GM18870 (cell line): Measurements from ENCODE around the gene CDKN2AIP.

ENCODE experiments used
- ATAC-seq: cut with Tn5 transposase; IDR thresholded peaks from one replicate; pipeline ENCODE4 v1.9.1; 2021; ENCODE audit warnings: moderate library complexity; ENCODE audit not compliant: unreplicated experiment

Gene CDKN2AIP, protein sequence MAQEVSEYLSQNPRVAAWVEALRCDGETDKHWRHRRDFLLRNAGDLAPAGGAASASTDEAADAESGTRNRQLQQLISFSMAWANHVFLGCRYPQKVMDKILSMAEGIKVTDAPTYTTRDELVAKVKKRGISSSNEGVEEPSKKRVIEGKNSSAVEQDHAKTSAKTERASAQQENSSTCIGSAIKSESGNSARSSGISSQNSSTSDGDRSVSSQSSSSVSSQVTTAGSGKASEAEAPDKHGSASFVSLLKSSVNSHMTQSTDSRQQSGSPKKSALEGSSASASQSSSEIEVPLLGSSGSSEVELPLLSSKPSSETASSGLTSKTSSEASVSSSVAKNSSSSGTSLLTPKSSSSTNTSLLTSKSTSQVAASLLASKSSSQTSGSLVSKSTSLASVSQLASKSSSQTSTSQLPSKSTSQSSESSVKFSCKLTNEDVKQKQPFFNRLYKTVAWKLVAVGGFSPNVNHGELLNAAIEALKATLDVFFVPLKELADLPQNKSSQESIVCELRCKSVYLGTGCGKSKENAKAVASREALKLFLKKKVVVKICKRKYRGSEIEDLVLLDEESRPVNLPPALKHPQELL

DNA sequence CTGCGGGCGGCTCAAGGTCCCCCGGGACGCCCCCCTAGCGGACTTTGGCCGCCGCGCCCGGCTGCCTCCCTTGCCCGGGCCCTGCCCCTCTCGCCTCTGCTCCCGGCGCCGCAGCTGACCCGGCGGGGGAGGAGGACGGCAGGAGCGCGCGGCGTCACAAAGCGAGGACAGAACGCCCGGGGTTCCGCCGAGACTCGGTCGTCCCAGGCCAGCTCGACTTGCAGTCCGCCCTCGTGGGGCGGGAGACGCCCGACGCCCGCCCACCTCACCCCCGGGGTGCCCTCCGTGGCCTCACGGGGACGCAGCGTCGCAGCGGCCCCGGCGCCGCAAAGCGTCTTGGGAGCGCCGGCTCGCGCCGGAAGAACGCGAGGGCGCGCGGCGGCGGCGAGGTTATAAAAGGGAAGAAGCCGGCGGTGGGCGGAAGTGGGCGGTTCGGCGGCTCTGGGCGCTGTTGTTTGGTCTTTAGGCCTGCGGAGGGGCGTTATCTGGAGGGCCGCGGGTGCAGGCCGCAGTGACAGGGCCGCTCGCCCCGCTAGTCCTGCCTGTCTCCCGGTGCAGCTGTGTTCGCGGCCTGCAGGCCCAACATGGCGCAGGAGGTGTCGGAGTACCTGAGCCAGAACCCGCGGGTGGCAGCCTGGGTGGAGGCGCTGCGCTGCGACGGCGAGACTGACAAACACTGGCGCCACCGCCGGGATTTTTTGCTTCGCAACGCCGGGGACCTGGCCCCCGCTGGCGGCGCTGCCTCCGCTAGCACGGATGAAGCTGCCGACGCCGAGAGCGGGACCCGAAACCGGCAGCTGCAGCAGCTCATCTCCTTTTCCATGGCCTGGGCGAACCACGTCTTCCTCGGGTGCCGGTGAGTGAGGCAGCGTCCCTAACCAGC, at the start of gene CDKN2AIP:
Gene CDKN2AIP (plus strand): TSS at position 423 of the 883 bp plus-strand sequence. CDS start 162 bp downstream, at position 585.
- peak; percentile 82 for ATAC-seq

GRCh38 chr4:183395395-183395794, 49.0 kb upstream of the CDKN2AIP start:
- ATAC-seq, result no peak

DNA sequence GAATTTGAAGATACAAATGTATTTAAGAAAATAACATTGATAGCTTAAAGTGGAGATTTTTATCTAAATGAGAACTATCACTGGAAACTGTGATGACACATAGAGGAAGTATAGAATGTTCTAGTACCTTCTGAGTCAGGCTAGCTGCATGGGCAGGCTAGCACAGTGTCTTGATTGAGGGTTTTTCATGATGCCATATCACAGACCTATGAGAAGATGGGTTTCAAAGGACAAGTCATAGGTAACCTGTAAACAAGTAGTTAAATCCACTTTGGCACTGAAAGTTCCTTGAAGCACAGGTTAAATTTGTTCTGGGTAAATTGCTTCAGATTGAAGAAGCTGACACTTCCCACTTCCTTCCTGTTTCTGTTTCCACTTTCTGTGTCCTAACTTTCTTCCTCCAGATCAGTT, 48.2 kb upstream of the CDKN2AIP start:
- no peak for ATAC-seq

- no peak for ATAC-seq
Observed at GRCh38 chr4:183397741-183398297, 46.6 kb upstream of the CDKN2AIP start.

GRCh38 chr4:183398298-183399125, 45.9 kb upstream of the CDKN2AIP start:
- ATAC-seq, result peak; percentile 80

DNA sequence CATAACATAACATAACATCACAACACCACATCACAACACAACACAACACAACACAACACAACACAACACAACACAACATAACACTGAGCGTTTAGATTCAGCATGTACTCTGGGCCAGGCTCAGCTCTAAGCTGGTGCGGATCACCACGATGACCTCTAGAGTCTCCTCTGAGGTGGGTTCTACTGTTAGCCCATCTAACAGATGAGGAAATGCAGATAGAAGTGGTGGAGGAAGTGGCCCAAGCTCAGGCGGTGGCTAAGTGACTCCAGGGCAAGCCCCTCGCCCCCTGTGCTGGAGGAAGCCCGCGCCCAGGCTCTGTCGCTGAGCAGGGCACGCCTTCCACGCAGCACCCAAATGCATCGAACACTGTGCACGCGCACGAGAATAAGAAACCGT, 45.3 kb upstream of the CDKN2AIP start:
- ATAC-seq, result no peak

GRCh38 chr4:183399616-183400015, 44.8 kb upstream of the CDKN2AIP start:
- ATAC-seq, result no peak

DNA sequence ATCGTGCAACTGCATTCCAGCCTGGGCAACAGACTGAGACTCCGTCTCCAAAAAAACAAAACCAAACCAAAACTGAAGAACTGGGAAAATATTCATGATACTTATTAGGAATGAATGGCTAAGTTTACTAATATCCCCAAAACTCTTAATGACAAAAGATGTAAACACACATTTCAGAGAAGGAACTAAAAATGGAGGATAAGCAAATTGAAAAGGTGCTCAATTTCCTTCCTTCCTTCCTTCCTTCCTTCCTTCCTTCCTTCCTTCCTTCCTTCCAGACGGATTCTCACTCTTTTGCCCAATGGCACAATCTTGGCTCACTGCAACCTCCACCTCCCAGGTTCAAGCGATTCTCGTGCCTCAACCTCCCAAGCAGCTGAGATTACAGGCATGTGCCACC, 44.4 kb upstream of the CDKN2AIP start:
- no peak for ATAC-seq

DNA sequence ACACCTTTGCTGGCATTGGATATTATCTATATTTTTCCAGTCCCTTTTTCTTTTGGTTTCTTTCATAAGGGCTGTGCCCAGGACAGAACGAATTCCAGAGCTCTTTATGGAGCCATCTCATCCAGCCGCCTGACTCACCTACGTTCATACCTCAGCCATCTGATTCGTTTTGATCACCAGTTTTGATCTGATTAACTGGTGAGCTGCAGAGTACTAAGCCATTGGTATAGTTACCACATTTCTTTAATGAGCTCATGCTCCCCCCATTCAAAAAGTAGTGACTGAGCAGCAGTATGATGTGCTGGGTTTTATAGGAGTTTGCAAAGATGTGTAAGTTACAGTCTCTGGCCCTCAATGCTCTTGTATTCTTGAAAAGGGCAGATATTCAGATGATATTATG, 43.0 kb upstream of the CDKN2AIP start:
- ATAC-seq, result no peak

DNA sequence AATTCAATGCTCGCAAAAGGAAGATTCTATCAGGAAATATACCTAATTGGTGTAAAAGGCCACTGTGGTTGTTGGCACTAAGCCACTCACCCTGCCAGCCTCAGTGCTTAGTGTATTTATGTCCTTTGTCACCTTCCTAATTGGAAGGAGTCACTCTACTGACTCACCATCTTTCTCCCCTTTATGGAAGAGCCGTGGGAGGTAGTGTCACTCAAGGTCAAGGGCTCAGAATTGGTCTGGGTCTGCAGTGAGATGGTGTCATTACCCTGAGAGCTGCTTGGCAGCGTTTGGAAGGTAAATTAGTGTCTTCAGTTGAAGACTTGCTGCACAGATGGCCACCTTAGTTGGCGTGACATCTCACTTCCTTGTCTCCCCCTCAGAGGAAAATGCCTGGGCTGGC, 41.7 kb upstream of the CDKN2AIP start:
- no peak for ATAC-seq

- no peak for ATAC-seq
Observed at GRCh38 chr4:183403486-183403885, 41.0 kb upstream of the CDKN2AIP start.

DNA sequence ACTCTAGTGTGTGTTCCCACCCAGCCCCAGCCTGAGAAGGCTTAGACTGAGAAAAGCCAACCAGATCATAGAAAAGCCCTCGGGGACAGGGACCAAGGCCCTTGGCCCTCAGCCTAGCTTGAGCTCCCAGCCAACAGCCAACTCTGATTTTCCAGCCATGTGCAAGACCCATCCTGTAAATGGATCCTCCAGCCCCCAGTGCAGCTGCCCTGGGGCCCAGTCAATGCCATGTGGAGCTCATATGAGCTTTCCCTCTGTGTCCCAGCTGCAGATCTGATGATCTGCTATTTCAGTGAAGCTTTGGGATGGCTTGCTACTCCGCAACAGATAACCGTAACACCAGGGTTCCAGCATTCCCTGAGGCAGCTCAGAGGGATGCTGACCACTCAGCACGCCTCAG, 40.5 kb upstream of the CDKN2AIP start:
- ATAC-seq, result no peak

- no peak for ATAC-seq
Observed at GRCh38 chr4:183405303-183405702, 39.1 kb upstream of the CDKN2AIP start.

DNA sequence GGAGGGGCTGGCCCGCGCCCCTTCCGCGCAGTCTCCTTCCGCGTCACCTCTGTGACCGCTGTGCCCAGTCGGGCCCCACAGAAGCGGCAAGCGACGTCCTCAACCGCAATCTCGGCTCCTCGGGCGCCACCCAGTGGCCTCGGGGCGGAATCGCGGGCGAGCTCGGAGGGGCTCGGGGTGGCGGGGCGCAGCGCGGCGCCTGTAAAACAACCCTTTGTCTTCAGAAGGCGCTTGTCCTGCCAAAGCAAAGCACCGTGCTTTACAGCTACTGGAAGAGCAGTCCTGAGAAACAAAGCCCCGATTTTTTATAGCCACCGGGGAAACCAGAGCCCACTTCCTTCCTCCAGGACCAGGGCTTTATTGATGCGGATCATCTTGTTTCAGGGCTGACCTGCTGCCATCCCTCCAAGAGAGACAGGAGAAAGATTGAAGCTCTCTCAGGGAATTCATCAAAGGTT, 37.3 kb upstream of the CDKN2AIP start:
- peak; percentile 72 for ATAC-seq

GRCh38 chr4:183407635-183408464, 36.6 kb upstream of the CDKN2AIP start:
- no peak for ATAC-seq

- ATAC-seq, result no peak
Observed at GRCh38 chr4:183408796-183409195, 35.6 kb upstream of the CDKN2AIP start.

GRCh38 chr4:183409483-183409882, 35.0 kb upstream of the CDKN2AIP start:
- ATAC-seq, result no peak

DNA sequence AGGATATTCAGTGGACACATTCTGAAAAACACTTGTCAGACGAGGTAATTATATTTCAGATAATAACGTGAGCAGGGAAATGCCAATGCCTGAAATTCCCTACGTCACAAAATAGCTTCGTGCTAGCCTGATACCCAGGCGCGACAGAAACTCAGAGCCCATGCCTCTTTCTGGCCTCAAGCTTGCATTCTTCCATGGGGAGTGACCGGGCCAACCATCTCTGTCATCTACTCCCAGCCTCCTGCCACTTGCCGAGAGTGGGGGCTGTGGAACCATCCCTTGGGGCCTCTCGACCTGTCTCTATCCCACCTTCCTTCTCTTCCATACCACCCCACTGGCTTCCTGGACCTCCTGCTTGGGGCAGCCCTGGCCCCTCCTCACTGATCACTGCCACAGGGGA, 34.5 kb upstream of the CDKN2AIP start:
- no peak for ATAC-seq

- peak; percentile 77 for ATAC-seq
Observed at GRCh38 chr4:183411291-183411861, 33.1 kb upstream of the CDKN2AIP start.
